ENCODE data around the gene JAK2. TPM values are rescaled to one million over a fixed set of nuclear protein-coding genes. Genes with fewer than 3 reads are reported as not detected.

JAK2 gene
- polyA plus RNA-seq, 2 donors: 3.9 to 6.0 TPM

DNA sequence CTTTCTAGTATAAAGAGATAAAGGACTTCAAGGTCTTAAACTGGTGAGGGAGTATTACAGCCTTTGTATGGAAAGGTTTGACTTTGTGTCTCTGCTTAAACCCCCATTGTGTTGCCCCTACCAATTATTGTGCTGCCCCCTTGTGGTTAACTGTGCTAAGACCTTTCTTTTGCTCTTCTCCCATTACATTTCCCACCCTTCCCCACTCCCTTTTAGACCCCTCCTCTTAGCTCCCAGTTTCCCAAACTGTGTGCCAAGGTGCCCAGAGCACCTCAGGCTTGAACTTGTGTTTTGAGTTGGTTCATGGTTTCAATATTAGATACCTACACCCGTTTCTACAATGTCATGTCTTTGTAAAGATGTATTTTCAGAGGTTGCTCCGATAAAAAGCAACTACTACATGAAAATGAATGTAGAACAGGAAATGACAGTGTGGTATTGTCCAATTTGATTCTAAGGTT lies 2.9 kb downstream of the JAK2 start:
- Histone ChIP-seq H3K36me3 (ENCODE audit: control insufficient read depth in 2 of 2, insufficient read depth in 2 of 2, low read length in 1 of 2) (peaks cover 0 to 4% of the 10 kb centered on the region in 2 donors), H3K4me1 (ENCODE audit: control insufficient read depth in 2 of 2, insufficient read depth in 2 of 2, low read length in 1 of 2) (peaks cover 0 to 4% of the 10 kb centered on the region in 2 donors), H3K9me3 (ENCODE audit: control insufficient read depth in 2 of 2, insufficient read depth in 1 of 2, low read depth in 1 of 2, low read length in 1 of 2) (no peaks in the 10 kb centered on the region), H3K27ac (ENCODE audit: low read depth in 2 of 2, low read length in 1 of 2) (peak overlapping the region in 1 of 2 donors; percentile 49), H3K4me3 (ENCODE audit: low read depth in 1 of 2, low read length in 2 of 2) (peak overlapping the region in 1 of 2 donors; percentile 22), H3K27me3 (ENCODE audit: control insufficient read depth in 1 of 2, insufficient read depth in 2 of 2, low read length in 2 of 2) (no peaks in the 10 kb centered on the region)
- 27 to 28% methylated on average over 2 of the region's 2 CpGs for WGBS, 2 donors

- no peak overlapping the region for H3K4me3 ChIP-seq (ENCODE audit: low read depth in 1 of 2, low read length in 2 of 2)
- H3K27me3 ChIP-seq (ENCODE audit: control insufficient read depth in 1 of 2, insufficient read depth in 2 of 2, low read length in 2 of 2): no peaks in the 10 kb centered on the region
- WGBS, 2 donors: 88 to 93% methylated on average over 1 of the region's 1 CpG
- H3K27ac ChIP-seq (ENCODE audit: low read depth in 2 of 2, low read length in 1 of 2): no peak overlapping the region
- no peaks in the 10 kb centered on the region for H3K9me3 ChIP-seq (ENCODE audit: control insufficient read depth in 2 of 2, insufficient read depth in 1 of 2, low read depth in 1 of 2, low read length in 1 of 2)
- H3K36me3 ChIP-seq (ENCODE audit: control insufficient read depth in 2 of 2, insufficient read depth in 2 of 2, low read length in 1 of 2): peaks cover 0 to 10% of the 10 kb centered on the region in 2 donors
- peaks cover 0 to 2% of the 10 kb centered on the region in 2 donors for H3K4me1 ChIP-seq (ENCODE audit: control insufficient read depth in 2 of 2, insufficient read depth in 2 of 2, low read length in 1 of 2)
Observed at GRCh38 chr9:4992872-4993271, 7.8 kb downstream of the JAK2 start.

DNA sequence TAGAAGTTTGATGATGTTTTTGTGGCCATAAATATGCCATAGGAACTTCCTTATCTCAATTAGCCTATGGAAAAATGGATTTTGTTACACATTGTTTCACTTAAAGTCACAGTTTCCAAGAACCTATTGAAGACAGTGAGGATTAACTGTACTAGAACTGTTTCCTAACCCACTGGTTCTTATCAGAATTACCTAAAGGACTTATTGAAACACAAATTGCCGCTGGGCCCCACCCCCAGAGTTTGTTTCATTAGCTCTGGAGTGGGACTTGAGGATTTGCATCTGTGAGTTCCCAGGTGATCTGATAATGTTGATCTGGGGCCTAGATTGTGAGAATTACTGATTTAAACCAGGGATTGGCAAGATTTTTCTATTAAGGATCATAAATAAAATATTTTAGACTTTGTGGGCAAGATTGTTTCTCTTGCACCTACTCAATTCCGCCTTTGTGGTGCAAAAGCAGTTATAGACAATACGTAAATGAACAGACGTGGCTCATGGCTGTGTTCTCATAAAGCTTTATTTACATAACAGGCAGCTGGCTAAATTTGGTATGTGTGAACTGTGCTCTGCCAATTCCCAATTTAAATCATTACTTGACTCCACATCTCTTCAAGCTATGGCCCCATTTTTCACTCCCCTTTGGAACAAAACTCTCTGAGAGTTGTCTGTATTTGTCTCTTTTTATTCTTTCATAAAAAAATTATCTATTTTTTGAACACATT lies 9.3 kb downstream of the JAK2 start:
- no peaks in the 10 kb centered on the region for H3K27me3 ChIP-seq (ENCODE audit: control insufficient read depth in 1 of 2, insufficient read depth in 2 of 2, low read length in 2 of 2)
- WGBS, 2 donors: 63 to 75% methylated on average over 4 of the region's 4 CpGs
- no peak overlapping the region for H3K4me3 ChIP-seq (ENCODE audit: low read depth in 1 of 2, low read length in 2 of 2)
- peaks cover 0 to 2% of the 10 kb centered on the region in 2 donors for H3K4me1 ChIP-seq (ENCODE audit: control insufficient read depth in 2 of 2, insufficient read depth in 2 of 2, low read length in 1 of 2)
- peaks cover 0 to 10% of the 10 kb centered on the region in 2 donors for H3K36me3 ChIP-seq (ENCODE audit: control insufficient read depth in 2 of 2, insufficient read depth in 2 of 2, low read length in 1 of 2)
- H3K9me3 ChIP-seq (ENCODE audit: control insufficient read depth in 2 of 2, insufficient read depth in 1 of 2, low read depth in 1 of 2, low read length in 1 of 2): no peaks in the 10 kb centered on the region
- H3K27ac ChIP-seq (ENCODE audit: low read depth in 2 of 2, low read length in 1 of 2): no peak overlapping the region

- 81 to 96% methylated on average over 3 of the region's 3 CpGs for WGBS, 2 donors
- peaks cover 0 to 2% of the 10 kb centered on the region in 2 donors for H3K4me1 ChIP-seq (ENCODE audit: control insufficient read depth in 2 of 2, insufficient read depth in 2 of 2, low read length in 1 of 2)
- no peak overlapping the region for H3K27ac ChIP-seq (ENCODE audit: low read depth in 2 of 2, low read length in 1 of 2)
- H3K4me3 ChIP-seq (ENCODE audit: low read depth in 1 of 2, low read length in 2 of 2): no peak overlapping the region
- H3K9me3 ChIP-seq (ENCODE audit: control insufficient read depth in 2 of 2, insufficient read depth in 1 of 2, low read depth in 1 of 2, low read length in 1 of 2): no peaks in the 10 kb centered on the region
- peaks cover 0 to 6% of the 10 kb centered on the region in 2 donors for H3K36me3 ChIP-seq (ENCODE audit: control insufficient read depth in 2 of 2, insufficient read depth in 2 of 2, low read length in 1 of 2)
- no peaks in the 10 kb centered on the region for H3K27me3 ChIP-seq (ENCODE audit: control insufficient read depth in 1 of 2, insufficient read depth in 2 of 2, low read length in 2 of 2)
Observed at GRCh38 chr9:4997196-4997595, 12.1 kb downstream of the JAK2 start.

GRCh38 chr9:4997631-4998030 lies 12.6 kb downstream of the JAK2 start:
- Histone ChIP-seq H3K36me3 (ENCODE audit: control insufficient read depth in 2 of 2, insufficient read depth in 2 of 2, low read length in 1 of 2) (peaks cover 0 to 6% of the 10 kb centered on the region in 2 donors), H3K4me1 (ENCODE audit: control insufficient read depth in 2 of 2, insufficient read depth in 2 of 2, low read length in 1 of 2) (peaks cover 0 to 2% of the 10 kb centered on the region in 2 donors), H3K27ac (ENCODE audit: low read depth in 2 of 2, low read length in 1 of 2) (no peak overlapping the region), H3K4me3 (ENCODE audit: low read depth in 1 of 2, low read length in 2 of 2) (no peak overlapping the region), H3K9me3 (ENCODE audit: control insufficient read depth in 2 of 2, insufficient read depth in 1 of 2, low read depth in 1 of 2, low read length in 1 of 2) (no peaks in the 10 kb centered on the region), H3K27me3 (ENCODE audit: control insufficient read depth in 1 of 2, insufficient read depth in 2 of 2, low read length in 2 of 2) (no peaks in the 10 kb centered on the region)

GRCh38 chr9:5002811-5003210 lies 17.7 kb downstream of the JAK2 start:
- Histone ChIP-seq H3K36me3 (ENCODE audit: control insufficient read depth in 2 of 2, insufficient read depth in 2 of 2, low read length in 1 of 2) (no peaks in the 10 kb centered on the region), H3K27ac (ENCODE audit: low read depth in 2 of 2, low read length in 1 of 2) (no peak overlapping the region), H3K27me3 (ENCODE audit: control insufficient read depth in 1 of 2, insufficient read depth in 2 of 2, low read length in 2 of 2) (no peaks in the 10 kb centered on the region), H3K4me3 (ENCODE audit: low read depth in 1 of 2, low read length in 2 of 2) (no peak overlapping the region), H3K4me1 (ENCODE audit: control insufficient read depth in 2 of 2, insufficient read depth in 2 of 2, low read length in 1 of 2) (no peaks in the 10 kb centered on the region), H3K9me3 (ENCODE audit: control insufficient read depth in 2 of 2, insufficient read depth in 1 of 2, low read depth in 1 of 2, low read length in 1 of 2) (no peaks in the 10 kb centered on the region)
- 68 to 79% methylated on average over 1 of the region's 1 CpG for WGBS, 2 donors

GRCh38 chr9:5004481-5004880 lies 19.4 kb downstream of the JAK2 start:
- H3K4me3 ChIP-seq (ENCODE audit: low read depth in 1 of 2, low read length in 2 of 2): no peak overlapping the region

GRCh38 chr9:5008202-5008601 lies 23.1 kb downstream of the JAK2 start:
- Histone ChIP-seq H3K27me3 (ENCODE audit: control insufficient read depth in 1 of 2, insufficient read depth in 2 of 2, low read length in 2 of 2) (no peaks in the 10 kb centered on the region), H3K27ac (ENCODE audit: low read depth in 2 of 2, low read length in 1 of 2) (no peak overlapping the region), H3K4me1 (ENCODE audit: control insufficient read depth in 2 of 2, insufficient read depth in 2 of 2, low read length in 1 of 2) (no peaks in the 10 kb centered on the region), H3K4me3 (ENCODE audit: low read depth in 1 of 2, low read length in 2 of 2) (no peak overlapping the region), H3K36me3 (ENCODE audit: control insufficient read depth in 2 of 2, insufficient read depth in 2 of 2, low read length in 1 of 2) (no peaks in the 10 kb centered on the region), H3K9me3 (ENCODE audit: control insufficient read depth in 2 of 2, insufficient read depth in 1 of 2, low read depth in 1 of 2, low read length in 1 of 2) (no peaks in the 10 kb centered on the region)

More at GRCh38 chr9:5004481-5004880, 19.4 kb downstream of the JAK2 start:
- Histone ChIP-seq H3K36me3 (ENCODE audit: control insufficient read depth in 2 of 2, insufficient read depth in 2 of 2, low read length in 1 of 2) (no peaks in the 10 kb centered on the region), H3K9me3 (ENCODE audit: control insufficient read depth in 2 of 2, insufficient read depth in 1 of 2, low read depth in 1 of 2, low read length in 1 of 2) (no peaks in the 10 kb centered on the region), H3K27ac (ENCODE audit: low read depth in 2 of 2, low read length in 1 of 2) (no peak overlapping the region), H3K27me3 (ENCODE audit: control insufficient read depth in 1 of 2, insufficient read depth in 2 of 2, low read length in 2 of 2) (no peaks in the 10 kb centered on the region), H3K4me1 (ENCODE audit: control insufficient read depth in 2 of 2, insufficient read depth in 2 of 2, low read length in 1 of 2) (no peaks in the 10 kb centered on the region)

- no peak overlapping the region for H3K27ac ChIP-seq (ENCODE audit: low read depth in 2 of 2, low read length in 1 of 2)
- H3K9me3 ChIP-seq (ENCODE audit: control insufficient read depth in 2 of 2, insufficient read depth in 1 of 2, low read depth in 1 of 2, low read length in 1 of 2): peaks cover 0 to 2% of the 10 kb centered on the region in 2 donors
- no peak overlapping the region for H3K4me3 ChIP-seq (ENCODE audit: low read depth in 1 of 2, low read length in 2 of 2)
- no peaks in the 10 kb centered on the region for H3K4me1 ChIP-seq (ENCODE audit: control insufficient read depth in 2 of 2, insufficient read depth in 2 of 2, low read length in 1 of 2)
- no peaks in the 10 kb centered on the region for H3K36me3 ChIP-seq (ENCODE audit: control insufficient read depth in 2 of 2, insufficient read depth in 2 of 2, low read length in 1 of 2)
- H3K27me3 ChIP-seq (ENCODE audit: control insufficient read depth in 1 of 2, insufficient read depth in 2 of 2, low read length in 2 of 2): no peaks in the 10 kb centered on the region
Observed at GRCh38 chr9:5013374-5013773, 28.3 kb downstream of the JAK2 start.

- peaks cover 2 to 5% of the 10 kb centered on the region in 2 donors for H3K4me1 ChIP-seq (ENCODE audit: control insufficient read depth in 2 of 2, insufficient read depth in 2 of 2, low read length in 1 of 2)
- H3K36me3 ChIP-seq (ENCODE audit: control insufficient read depth in 2 of 2, insufficient read depth in 2 of 2, low read length in 1 of 2): no peaks in the 10 kb centered on the region
- H3K4me3 ChIP-seq (ENCODE audit: low read depth in 1 of 2, low read length in 2 of 2): no peak overlapping the region
- H3K27me3 ChIP-seq (ENCODE audit: control insufficient read depth in 1 of 2, insufficient read depth in 2 of 2, low read length in 2 of 2): no peaks in the 10 kb centered on the region
- peaks cover 0 to 3% of the 10 kb centered on the region in 2 donors for H3K9me3 ChIP-seq (ENCODE audit: control insufficient read depth in 2 of 2, insufficient read depth in 1 of 2, low read depth in 1 of 2, low read length in 1 of 2)
- no peak overlapping the region for H3K27ac ChIP-seq (ENCODE audit: low read depth in 2 of 2, low read length in 1 of 2)
- WGBS, 2 donors: 88 to 98% methylated on average over 5 of the region's 5 CpGs
Observed at GRCh38 chr9:5015934-5016333, 30.9 kb downstream of the JAK2 start.
